Kidney capillary endothelial cell (primary cell): ENCODE results near the gene PTPRU.
A peak's percentile ranks its signal among the peaks of the same experiment; 100 is the strongest.

Experiments
- DNase-seq: peaks from one replicate; pipeline ENCODE4 v3.0.0-alpha.2; 2018; ENCODE audit warnings: low spot score

PTPRU gene

DNA sequence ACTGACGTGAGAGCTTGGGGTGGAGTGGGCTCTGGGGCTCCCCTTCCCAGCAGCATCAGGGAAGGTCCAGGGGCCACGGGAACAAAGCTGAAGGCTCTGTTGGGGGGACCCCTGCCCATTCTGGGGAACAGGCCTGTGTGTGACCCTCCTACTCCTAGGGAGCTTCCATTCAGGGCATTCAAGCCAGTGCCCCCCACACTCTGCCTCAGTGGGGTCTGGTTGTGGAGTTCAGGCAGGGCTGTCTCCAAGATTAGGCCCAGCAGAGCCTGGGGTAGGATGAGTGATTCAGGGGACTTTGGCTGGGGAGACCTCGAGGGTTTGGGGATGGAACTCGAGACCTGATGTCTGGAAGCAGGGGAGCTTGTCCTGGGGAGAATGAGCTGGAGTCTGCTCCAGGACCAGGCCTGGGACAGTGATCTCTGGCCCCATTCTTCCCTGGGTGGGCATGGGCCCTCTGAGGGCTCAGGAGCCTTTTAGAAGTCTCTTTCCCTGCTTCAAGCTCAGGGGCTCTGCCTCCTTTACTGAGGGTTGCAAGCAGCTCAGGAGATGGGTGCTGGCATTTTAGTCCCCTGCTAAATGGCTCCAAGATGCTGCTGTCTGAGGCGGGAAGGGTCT is 81.7 kb downstream of the PTPRU start:
- no peak for DNase-seq

DNA sequence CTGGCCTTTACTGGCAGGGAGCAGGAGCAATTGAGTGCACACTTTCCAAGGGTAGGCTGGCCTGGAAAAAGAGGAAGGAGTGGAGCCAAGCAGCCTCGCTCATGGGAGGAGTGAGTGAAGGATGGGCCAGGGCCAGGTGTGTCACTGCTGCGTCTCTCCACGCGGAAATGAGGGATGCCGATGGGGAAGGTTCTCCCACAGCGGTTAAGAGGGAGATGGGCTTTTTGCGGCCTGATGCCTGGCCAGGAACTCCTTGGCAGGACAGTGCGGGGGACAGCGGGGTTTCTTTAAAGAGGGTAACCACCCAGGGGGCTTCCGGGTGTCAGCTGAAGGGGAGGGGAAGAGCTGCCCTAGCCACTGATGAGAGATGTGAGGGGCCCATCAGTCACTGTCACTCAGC is 82.4 kb downstream of the PTPRU start:
- no peak for DNase-seq

DNA sequence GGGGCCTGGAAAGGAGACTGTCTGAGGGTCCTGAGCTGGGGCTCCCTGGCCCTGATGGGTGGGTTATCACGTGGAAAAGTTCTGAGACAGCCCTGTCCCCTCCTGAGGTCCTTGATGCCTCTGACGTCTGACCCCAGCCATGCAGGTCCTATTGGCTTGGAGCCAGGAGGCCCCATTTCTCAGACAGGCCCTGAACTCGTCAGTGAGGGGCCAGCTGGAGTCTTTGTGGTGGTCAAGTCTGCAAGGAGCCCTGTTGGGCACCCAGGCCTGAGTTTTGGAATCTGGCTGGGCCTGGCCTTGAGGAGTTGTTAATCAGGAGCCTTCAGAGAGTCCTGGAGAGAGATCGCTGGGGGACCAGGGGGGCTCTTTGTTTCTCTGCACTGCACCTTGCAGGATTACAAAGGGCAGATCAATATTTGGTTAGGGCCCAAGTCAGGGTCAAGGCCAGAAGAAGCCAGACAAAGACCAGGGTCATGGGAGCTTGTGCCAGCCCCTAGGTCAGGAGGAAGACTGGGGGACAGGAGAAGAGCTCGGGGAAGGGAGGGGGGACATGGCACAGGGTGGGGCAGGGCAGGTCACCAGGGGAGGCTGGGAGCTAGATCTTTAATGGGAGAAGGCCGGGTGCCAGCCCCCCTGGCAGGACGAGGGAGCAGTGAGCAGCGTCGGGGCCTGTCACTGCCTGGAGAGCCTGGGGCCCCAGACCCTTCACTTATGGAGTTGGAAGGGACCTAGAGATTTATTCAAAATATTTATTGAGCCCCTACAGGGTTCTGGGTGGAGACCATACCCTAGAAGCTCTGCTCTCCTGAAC is 83.2 kb downstream of the PTPRU start:
- no peak for DNase-seq

DNA sequence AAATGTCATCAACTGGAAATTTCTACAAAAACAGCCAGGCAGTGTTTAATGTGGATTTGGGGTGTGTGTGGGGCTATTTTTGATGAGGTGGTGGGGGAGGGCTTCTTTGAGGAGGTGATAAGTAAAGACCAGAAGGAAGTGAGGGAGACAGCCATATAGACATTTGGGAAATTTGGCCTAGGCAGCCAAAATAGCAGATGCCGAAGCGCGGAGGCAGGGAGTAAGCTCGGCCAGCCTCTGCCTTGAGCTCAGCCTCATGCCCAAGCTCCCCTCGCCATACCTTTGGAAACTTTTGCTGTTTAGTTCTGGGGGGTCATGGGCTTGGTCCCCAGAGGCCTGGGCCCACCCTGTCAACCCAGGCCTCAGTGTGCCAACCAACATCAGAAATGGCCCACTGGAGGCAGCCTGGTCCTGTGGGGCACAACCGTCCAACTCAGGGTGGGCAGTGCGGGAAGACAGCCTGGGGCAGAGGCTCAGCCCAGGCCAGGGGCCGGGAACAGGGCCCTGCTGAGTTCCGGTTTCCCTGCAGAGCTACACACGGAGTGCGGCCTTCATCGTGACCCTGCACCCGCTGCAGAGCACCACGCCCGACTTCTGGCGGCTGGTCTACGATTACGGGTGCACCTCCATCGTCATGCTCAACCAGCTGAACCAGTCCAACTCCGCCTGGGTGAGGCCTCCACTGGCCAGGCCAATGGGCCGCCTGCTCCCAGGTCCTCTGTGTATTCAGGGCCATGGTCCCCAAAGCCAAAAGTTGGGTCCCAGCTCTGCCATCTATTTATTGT is 84.0 kb downstream of the PTPRU start:
- no peak for DNase-seq

DNA sequence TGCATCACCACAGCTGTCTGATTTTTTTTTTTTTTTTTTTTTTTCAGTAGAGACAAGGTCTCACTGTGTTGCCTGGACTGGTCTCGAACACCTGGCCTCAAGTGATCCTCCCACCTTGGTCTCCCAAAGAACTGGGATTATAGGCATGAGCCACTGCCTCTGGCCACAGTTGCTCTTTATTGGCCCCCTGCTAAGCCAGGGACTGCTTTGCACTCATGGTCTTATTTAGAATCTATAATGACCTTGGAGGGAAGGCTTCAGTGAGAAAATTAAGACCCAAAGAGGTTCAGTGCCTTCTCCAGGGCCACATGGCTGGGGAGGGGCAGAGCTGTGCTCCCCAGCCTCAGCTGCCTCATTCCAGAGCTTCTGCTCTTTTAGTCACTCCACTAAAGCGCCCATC is 84.9 kb downstream of the PTPRU start:
- no peak for DNase-seq

DNA sequence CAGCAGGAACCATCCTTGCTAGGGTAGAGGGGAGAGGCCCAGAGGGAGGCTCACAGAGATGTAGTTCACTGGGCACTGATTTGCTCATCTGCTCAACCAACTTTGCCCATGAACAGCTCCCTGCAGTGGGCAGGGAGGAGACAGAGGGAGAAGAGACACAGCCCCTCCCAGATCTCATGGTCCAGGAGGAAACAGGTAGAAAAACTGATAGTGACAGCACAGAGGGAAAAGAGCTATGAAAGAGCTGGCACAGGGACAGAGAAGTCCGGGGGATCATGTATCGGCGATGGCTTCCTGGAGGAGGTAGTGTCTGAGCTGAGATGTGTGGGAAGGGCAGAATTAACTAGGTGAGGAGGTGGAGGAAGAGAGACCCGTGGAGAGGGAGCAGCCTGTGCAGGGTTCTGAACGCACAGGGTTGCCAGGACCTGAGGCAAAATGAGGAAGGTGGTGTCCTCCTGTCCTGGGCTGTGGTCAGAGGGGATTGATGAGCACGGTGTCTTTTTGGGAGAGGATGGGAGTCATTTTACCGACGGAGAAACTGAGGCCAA is 85.9 kb downstream of the PTPRU start:
- no peak for DNase-seq

DNA sequence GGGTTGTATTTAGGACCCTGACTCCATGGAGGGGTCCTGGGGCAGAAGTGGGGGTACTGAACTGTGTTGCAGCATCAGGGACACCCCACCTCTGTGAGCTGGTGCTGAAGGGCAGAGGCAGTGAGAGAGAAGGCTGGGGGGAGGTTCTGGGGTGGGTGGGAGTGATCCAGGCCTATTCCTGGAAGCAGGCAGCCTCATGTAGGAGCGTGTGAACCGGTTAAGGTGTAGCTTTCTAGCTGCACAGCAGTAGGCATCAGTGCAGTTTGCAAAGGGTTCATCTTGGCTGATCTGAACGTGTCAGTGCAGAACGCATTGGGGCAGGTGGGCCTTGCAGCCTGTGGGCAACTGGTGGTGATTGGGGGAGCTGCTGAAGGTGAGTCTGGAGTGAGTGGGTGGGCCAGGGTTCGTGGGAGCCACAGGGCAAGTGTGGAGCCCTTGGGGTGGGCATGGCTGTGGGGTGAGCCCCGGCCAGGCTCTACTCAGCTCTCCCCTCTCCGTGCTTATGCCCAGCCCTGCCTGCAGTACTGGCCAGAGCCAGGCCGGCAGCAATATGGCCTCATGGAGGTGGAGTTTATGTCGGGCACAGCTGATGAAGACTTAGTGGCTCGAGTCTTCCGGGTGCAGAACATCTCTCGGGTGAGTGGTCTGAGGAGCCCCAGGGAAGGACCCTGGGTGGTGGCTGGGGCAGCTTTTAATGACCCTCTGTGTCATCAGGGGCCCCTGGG is 86.7 kb downstream of the PTPRU start:
- no peak for DNase-seq

DNA sequence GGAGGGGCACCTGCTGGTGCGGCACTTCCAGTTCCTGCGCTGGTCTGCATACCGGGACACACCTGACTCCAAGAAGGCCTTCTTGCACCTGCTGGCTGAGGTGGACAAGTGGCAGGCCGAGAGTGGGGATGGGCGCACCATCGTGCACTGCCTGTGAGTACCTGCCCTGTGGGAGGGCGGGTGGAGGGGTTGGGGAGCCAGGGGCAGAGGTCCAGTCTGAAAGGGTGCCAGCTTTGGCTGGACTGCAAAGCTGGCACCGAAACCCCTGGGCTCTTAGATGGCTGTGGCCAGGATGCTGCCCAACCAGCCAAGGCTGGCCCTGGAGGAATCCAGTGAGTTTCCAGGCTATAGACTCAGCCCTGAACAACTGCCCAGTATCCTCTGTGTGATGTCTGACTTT is 87.3 kb downstream of the PTPRU start:
- DNase-seq = no peak

DNA sequence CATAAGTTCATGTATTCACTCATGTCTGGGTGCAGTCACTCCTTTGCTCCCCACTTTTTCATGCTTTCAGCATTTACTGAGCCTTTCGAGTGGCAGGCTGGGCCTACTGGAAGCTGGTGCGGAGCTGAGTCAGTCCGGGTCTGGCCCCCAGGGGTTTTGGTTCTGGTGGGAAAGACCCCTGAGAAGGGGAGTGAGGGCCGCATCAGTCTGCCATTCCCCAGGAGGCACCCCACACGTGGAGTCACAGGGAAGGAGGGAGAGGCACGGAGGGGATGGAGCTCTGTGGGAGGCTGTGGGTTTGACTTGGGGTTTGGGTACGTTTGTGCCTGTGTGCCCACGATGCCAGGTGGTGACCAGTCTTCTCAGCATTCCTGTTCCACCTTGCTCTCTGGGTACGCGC is 87.9 kb downstream of the PTPRU start:
- no peak for DNase-seq

DNA sequence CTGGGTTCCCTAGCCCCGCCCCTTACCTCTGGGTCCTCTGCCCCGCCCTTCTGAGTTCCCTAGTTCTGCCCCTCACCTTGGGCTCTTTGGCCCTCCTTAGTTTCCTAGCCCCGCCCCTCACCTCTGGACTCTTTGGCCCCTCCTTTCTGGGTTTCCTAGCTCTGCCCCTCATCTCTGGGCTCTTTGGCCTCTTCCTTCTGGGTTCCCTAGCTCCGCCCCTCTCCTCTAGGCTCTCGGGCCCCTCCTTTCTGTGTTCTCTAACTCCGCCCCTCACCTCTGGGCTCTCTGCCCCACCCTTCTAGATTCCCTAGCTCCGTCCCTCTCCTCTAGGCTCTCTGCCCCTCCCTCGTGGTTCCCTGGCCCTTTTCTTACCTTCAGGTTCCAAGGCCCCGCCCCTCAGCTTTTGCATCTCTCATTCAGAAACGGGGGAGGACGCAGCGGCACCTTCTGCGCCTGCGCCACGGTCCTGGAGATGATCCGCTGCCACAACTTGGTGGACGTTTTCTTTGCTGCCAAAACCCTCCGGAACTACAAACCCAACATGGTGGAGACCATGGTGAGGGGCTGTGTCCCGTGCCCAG is 88.5 kb downstream of the PTPRU start:
- DNase-seq = no peak

DNA sequence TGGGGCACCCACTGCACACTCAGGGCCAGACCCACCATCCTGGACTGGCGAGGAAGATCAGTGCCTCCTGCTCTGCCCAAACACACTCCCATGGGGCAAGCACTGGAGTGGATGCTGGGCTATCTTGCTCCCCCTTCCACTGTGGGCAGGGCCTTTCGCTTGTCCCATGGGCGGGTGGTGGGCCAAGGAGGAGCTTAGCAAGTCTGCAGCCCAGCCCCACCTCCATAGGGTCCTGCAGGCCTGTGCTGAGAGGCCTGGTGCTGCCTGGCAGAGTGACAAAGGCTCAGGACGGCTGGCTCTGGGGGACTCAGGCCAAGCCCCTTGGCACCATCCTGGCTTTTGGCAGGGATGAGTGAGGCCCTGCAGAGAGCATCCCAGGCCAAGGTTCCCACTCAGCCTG is 89.4 kb downstream of the PTPRU start:
- no peak for DNase-seq

DNA sequence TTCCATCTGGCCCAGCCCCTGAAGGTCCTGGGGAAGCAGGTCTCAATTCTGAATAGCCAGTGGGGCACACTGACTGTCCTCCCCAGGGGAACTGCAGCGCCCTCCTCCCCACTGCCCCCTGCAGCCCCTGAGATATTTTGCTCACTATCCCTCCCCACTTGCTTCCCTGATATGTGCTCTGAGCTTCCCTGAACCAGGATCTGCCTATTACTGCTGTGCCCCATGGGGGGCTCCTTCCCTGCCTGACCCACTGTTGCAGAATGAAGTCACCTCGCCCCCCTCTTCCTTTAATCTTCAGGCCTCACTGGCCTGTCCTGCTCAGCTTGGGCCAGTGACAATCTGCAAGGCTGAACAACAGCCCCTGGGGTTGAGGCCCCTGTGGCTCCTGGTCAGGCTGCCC is 89.8 kb downstream of the PTPRU start:
- no peak for DNase-seq

DNA sequence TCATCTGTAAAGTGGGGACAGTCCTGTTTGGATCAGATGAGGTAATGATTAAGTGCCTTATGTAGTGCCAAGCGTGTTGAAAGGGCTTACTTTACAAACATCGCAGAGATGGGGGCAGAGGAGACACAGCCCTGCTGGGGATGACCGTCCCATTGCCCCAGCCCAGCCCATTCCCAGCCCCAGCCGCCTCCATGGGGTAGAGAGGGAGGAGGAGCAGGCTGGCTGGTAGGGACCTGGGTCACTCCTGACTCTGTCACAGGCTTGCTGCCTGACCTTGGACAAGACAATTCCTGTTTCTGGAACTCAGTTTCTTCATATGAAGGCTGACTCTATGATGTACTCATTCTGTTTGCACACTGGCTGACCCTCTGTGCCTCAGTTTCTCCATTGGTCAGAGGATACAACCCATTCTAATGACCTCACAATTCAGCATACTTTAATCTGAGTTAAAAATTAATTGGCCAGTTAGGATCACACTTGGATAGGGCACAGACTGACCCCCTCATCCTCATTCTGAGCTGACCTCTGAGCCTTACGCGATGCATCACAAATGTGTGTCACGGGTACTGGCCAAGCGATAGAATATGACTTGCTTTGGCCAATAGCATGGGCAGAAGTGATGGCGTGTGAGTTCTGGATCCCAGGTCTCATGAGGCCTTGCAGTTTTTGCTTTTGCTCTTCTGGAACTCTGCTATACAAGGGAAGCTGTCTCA is 91.1 kb downstream of the PTPRU start:
- DNase-seq = no peak

DNA sequence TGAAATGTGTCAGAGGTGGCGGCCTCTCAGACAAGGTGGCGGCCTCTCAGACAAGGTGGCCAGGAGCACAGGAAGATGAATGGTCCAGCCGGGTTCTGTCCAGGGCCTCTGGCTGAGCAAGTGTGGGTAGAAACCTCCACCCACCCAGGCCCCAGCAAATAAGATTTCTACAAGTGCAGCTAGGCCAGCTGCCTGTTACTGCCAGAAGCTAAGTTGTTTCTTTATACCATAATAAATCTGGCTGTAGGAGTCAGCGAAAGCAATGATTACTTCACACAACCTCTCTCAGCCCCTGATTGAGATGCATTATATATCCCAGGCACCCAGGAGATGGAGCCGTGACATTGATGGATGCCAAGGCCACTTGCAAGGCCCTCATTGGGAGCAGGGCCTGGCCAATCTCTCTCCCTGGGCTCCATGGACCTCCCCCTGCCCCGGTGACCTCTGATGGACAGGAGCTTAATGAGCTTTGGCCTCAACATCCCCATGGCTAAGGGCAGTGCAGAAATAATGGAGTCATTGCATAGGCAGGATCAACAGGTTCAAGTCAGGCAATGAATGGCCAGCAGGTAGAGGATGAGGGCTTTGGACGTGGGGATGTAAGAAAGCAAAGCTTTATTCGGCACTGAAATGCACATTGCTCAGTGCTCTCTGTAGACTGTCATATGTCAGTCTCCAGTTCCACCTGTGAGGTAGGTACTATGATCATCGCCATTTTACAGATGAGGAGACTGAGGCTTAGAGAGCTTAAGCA is 92.9 kb downstream of the PTPRU start:
- DNase-seq = no peak

DNA sequence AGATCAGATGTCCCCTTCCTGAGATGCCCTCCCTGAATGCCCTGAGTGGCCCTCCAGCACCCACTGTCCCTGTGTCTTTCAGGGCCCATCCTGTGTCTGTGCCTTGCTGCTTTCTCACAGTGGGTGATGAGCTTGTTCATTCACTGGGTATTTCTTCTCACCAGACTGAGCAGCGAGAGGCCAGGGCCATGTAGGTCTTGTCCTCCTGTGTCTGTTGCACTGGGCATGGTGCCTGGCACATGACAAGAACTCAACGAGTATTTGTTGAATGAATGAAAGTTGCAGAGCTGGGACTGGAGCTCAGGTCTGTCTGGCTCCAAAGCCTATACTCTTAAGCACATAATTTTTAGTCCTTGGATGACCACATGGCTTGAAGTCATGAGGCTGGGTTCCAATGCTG is 93.8 kb downstream of the PTPRU start:
- no peak for DNase-seq

DNA sequence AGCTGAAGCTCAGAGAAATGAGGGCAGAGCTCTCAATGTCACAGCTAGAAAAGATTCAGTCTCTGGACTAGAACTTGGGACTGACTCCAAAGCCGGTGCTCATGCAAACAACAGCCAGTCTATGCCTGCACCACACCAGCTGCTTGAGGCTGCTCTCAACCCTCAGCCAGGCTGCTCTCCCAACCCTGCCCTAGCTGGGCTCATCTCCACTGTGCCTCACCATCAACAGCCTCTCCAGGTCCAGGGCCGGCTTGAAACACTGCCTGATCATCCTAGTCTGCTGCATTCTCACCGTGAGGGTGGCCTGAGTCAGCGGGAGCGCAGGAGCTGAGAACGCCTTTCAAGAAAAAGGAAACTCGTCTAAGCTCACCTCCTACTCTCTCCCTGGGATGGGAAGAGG is 94.5 kb downstream of the PTPRU start:
- no peak for DNase-seq

DNA sequence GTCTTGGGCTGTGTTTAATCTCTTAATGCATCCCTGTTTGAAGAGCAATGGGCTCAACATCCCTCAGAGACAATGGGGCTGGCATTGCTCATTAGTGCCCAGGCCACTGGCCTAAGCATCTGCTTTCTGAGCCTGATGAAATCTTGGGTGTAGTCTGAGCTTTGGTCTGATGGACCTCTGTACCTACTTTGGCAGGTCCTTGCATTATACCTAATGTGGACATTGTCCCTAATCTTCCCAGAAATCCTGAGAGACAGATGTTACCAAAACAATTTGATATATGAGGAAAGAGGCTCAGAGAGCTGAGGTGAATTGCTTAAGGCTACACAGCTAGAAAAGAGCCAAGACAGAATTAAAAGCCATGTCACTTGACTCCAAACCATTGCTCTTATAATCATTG is 95.0 kb downstream of the PTPRU start:
- DNase-seq = no peak

DNA sequence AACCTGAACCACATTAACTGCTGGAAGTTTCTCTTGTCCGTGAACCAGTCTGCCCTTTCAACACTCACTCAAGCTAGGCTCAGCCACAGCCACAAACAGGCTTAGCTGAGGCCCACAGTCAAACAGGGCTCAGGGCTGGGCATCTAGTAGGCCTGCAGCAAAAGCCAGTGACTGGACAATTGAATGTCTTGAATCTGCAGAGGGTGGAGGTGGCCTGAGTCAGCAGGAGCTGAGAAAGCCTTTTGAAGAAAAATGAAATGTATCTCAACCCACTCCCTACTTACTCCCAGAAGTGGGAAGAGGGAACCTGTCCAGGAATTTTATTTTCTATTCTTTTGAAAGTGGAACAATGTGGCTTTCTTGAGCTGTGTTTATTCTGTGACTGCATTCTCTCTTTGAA is 95.4 kb downstream of the PTPRU start:
- no peak for DNase-seq

DNA sequence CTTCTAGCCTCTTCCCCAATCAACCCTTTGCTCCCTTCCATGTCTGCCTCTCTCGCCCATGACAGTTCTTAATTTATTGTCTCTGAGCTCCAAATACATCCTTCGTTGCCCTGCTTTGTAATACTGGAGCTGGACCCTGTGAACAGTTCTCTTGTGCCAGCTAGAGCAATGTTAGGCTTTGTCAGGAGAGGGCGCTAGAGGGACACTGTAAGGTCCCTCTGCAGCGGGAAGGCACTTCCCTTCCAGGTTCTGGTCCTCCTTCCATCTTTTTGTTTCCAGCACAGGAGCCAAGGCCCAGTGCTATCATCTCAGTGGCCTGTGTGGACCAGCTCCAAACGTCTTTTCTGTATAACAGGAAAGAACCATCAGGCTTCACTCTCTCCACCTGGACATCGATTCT is 95.9 kb downstream of the PTPRU start:
- peak; percentile 18 for DNase-seq

DNA sequence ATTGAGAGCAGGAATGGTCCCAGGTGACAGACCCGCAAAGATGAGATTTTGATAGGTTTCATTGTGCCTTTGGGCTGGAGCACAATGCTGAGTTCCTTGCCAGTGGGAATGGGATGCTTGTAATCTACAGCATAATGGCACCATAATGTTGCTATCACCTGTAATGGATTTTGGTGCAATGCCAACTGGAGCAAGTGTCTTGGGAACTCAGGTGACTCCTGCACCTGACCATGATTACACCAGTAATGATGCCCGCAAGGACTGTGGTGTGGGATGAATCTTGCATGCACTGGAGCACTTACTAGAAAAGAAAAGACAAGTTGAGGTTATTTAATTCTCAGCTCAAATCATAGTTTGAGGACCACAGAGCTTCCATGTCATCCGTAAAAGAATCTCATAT is 96.7 kb downstream of the PTPRU start:
- DNase-seq = no peak
